Right lobe of liver (tissue), 4 donors: ENCODE results near the gene RAB11FIP3.

ENCODE experiments used
- CTCF ChIP-seq, 4 donors: fragments of 200-600 bp in 3 of 4; fragments of 450-650 bp in 1 of 4; IDR thresholded peaks; one replicate each; pipeline versions ENCODE4 v1.5.1 to v1.8.0; 2016 to 2022; ENCODE audit warnings: antibody characterized with exemption in 4 of 4, mild to moderate bottlenecking in 2 of 4
- POLR2A ChIP-seq: fragments of 450-650 bp; IDR thresholded peaks from one replicate; pipeline ENCODE4 v1.6.1; 2017; ENCODE audit warnings: antibody characterized with exemption, mild to moderate bottlenecking
- donor health status: DM: no; HTN: no; CAD: no.
- donor health status: DM: no; HTN: no; CAD: no.
- donor health status: DM: no; HTN: yes; CAD: no.

DNA sequence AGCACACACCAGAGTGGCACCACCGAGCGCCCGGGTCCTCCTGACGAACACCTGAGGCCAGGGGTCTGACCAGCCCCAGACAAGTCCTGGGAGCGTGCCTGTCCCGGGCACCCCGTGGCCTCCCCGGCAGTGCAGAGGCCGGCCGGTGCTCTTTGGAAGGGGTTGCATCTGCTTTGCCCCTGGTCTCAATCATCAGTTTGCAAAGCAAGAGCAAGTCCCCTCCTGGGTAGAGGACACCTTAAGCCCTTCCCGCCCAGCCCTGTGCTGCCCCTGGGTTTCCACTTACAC, 90.4 kb downstream of the RAB11FIP3 start:
- no peak for TF ChIP-seq CTCF (IDR thresholded peaks at IDR 0.05)
- no peak for TF ChIP-seq POLR2A
